ENCODE data around the gene AGBL3.

Gene AGBL3

DNA sequence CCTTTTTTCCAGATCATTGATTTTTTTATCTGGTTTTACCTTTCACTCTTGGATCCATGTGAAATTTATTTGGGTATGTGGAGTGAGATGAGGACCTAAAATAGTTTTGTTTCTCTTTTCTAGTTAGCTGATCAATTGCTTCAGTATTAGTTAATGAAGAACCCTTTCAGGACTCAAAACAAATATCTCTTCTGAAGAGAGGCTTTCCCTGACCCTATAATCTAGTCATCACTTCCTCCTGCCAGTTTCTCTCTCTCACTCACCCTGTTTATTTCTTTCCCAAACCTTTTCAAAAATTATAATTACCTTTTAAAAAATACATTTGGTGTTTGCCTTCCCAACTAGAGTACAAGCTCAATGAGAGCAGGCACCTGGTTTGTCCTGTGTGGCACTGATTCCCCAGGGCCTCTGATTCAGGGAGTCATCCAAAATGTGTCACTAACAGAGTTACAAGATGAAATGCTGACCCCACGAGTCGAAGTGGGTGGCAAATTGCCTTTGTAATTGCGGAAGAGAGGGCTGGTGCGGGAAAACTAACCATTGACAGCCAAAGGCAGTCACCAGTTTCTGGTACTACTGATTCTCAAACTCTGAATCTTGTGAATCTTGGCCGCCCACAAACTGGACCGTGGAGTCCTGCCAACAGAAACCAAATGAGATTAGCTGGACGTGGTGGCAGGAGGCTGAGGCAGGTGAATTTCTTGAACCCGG lies 163.9 kb downstream of the AGBL3 start:
- DNase-seq, result no peak

DNA sequence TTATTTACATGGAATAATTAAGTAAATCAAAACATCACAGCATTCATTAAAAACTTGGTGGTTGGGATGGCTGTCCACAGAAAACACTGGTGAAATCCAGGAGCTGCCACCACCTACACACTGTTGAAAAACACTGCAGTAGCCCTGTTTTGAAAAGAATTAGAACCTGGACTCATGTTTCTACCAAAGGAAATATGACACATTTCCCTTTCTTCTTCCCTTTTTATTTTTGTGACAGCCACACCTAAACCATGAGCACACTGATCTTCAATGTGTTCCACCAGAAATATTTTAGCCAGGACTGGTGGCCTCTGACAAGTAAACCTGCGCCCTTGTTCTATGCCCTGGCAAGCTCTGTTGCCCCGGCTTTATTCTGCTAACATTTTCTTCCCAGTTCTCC lies 164.8 kb downstream of the AGBL3 start:
- no peak for DNase-seq

DNA sequence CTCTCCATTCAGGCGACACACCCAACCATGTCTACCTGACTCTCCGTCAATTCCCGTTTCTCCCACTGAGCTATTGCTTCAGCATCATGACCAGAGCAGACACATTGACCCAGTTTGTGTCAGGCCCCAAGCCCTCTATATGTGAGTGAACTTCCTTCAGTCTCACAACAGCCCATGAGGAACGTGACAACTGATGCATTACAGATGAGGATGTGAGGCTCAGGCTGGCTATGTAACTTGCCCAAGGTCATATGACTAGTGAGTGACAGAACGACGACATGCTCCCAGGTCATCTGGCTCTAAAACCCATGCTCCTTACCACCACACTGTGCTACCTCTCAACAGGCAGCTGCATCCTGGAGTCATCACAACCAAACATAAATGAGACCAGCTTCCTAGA lies 165.2 kb downstream of the AGBL3 start:
- no peak for DNase-seq

DNA sequence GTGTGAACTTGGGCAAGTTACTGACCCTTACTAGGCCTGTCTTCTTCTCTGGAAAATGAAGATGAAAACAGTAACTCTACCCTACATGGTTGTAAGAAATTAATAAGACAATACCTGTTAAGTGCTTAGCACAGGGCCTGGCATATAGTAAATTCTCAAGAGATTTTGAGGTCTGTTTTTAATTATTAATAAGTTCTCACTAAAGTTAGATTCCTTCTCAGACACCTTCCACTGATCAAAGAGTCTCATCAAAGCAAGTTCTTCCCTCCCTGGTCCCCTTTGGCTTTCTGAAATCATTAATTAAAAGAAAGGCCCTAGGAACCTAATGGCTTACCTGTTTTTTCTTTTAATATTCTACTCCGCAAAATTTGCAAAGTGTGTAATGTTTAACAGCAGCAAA lies 166.1 kb downstream of the AGBL3 start:
- no peak for DNase-seq

DNA sequence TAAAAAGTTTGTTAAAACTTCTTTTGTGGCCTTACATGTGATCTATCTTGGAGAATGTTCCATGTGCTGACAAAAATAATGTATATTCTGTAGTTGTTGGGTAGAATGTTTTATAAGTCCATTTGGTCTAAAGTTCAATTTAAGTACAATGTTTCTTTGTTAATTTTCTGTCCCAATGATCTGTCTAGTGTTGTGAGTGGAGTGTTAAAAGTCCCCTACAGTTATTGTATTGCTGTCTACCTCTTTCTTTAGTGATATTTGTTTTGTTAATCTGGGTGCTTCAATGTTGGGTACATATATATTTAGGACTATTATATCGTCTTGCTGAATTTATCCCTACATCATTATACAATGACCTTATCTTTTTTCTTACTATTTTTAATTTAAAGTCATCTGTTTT lies 168.4 kb downstream of the AGBL3 start:
- DNase-seq, result no peak

DNA sequence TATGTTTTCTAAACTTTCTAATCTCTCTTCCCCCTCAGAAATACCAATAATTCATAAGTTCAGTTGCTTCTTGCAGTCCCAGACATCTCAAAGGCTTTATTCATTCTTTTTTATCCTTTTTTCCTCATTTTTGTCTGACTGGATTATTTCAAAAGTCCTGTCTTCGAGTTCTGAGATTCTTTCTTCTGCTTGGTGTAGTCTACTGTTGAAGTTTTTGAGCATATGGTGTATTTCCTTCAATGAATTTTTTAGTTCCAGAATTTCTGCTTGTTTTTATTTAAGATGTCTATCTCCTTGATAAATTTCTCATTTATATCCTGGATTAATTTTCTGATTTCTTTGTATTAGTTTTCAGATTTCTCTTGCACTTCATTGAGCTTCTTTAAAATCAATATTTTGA lies 170.0 kb downstream of the AGBL3 start:
- no peak for DNase-seq

DNA sequence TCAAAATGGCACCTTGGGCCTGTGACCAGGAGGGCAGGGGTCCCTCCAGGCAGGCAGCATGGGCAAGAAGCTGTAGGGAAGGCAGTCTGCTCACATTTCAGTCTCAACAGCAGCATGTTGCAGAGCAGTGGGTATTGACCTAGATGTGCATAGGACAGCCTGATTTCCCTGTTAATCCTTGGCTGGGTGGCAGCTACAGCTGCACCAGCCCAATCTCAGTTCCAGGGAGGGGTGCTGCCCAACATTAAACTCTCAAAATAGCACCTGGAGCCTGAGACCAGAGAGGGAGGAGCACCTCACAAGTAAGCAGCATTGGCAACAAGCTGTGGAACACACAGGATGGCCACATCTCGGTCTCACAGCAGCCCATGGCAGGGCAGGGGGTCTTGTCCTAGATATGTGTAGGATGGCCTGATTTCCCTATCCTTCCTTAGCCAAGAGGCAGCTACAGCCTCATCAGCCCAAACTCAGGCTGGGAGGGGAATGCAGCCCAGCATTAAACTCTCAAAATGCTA lies 171.9 kb downstream of the AGBL3 start:
- no peak for DNase-seq

DNA sequence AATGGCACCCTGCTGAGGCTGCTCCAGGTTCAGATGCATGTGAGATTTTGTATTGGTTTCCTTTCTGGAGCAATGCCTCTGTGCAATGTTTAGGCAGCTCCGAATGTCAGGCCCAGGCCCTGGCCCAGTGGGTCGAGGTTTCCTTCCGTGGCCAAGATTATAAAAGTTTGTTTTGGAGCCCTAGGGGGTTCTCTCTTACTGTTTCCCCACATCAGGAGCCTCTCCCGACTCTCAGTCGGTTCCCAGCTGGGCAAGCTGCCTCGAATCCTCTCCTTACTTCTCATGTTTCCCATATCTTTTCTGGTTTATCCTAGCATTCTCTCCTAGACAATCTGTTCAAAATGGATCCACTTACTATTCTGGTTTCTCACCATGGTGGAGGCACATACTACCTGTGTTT lies 172.6 kb downstream of the AGBL3 start:
- DNase-seq, result no peak

DNA sequence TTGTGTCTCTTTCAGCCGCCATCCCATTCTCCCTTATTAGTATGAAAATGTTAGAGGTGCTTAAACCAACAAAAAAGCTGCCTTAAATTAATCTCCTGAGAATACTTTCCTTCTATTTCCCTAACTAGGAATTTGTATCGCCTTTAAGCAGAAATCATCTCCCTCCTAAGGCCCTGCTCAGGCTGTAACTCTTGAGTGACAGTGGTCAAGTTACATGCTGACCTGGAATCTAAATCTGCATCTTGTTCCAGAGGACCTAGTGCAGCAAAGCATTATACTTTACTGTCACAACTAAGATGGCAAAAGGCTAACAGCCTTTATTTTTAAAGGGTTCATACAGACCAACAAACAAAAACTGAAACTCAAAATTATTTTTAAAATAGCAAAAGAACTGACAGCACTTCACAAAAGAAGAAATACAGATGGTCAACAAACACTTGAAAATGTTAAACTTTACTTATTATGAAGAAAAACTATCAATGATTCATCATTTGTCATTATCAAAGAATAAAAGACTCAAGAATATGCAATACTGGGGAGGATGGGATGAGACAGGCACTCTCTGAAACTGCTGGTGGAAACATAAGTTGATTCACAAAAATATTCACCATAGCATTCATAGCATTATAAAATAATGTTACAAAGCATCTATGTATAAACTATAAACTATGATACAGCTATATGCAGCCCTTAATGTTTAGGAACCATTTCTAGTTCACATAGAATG lies 173.2 kb downstream of the AGBL3 start:
- DNase-seq, result no peak

DNA sequence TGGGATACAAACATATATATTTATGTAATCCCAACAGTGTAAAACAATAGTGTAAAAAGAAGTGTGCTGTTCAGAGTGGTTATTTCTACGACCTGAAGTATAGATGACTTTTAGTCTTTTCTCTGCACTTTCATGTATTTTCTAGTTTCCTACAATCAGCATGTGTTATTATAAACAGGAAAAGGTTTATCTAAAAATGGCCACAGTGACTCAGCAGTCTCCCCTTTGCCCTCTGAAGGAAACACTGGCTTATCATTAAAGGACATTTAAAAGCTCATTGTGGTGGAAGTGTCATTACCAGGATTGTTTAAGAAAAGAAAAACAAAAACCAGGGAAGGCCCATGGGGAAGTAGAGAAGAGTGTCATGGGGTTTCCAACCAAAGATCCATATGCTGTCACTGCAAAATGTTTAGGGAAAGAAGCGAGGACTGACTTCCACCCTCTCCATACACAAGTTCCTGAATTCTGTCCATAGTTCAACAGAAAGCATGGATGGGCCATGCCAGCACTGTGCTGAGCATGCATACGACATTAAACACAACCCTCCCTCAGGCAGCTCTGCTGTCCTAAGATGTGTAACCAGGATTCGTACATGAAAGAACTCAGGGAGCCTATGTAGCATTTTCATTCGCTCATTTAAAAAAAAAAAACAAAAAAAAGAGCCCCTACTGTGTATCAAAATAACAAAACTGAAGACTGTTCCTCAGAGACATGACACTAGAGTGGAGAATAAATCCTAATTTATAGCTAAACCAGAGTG lies 174.0 kb downstream of the AGBL3 start:
- no peak for DNase-seq

DNA sequence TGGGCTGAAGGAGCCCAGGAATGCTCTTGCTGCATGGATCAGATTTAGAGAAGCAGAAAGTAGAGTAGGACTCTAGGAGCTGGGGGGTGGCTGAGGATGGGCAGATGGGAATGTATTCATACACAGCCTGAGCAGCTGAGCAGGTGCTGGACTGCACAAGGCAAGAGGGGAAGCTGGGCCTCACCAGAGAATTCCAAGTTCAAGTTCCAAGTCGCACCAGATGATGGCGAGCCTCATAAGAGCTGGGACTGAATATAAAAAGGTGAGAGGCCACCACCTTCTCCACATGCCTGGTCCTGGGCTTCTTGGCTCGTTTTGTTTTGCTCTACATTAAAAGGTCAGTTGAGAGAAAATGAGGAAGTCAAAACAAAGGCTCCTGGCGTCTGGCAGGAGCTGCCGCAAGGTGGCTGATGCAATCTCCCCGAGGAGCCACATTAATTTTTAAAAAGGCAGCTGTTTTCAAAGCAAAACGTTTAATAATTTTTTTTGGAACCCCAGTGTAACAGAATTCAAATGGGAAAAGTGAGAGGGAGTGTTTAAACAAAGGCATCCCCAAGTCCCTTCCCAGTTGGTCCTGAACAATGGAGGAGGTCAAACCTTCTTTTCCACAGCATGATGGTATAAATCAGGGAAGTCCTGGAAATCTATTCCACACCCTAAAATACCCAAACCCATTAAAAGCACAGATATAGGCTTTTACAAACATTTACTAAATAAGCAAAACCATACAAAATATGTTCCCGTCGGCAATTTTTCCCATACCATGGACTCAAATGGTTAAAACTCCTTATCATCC lies 174.7 kb downstream of the AGBL3 start:
- DNase-seq, result no peak

DNA sequence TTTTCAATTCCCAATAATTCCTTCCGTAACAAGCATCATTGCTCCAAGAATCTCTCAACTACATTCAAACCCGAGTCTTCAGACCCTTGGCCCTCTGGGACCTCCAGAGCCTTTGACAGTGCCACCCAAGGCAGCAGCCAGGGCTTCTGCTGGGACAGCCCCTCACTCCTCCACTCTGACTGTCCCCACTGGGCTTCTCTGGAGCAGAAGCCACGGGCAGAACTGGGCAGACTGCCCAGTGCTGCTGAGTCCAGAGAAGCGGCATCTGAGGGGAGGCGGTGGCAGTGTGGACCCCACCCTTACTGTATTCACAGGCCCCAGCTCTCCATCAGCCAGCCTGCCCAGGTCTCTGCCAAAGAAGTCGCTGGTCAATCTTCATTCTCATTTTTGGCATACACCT lies 175.4 kb downstream of the AGBL3 start:
- DNase-seq, result no peak

DNA sequence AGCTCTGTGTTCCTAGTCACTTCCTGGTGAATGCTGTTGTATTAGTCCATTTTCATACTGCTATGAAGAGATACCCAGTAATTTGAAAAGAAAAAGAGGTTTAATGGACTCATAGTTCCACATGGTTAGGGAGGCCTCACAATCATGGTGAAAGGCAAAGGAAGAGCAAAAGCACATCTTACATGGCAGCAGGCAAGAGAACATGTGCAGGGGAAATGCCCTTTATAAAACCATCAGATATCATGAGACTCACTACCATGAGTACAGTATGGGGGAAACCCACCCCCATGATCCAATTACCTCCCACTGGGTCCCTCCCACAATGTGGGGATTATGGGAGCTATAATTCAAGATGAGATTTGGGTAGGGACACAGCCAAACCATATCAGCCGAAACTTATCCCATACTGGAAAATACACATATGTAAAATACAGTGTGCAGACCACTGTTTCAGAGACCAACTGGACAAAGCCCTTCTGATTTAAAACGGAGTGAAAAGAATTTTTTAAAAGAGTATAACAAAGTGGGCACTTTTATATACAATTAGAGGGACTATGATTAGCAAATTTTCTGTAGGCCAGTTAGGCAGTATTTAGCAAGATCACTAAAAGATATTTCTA lies 176.2 kb downstream of the AGBL3 start:
- DNase-seq, result no peak

DNA sequence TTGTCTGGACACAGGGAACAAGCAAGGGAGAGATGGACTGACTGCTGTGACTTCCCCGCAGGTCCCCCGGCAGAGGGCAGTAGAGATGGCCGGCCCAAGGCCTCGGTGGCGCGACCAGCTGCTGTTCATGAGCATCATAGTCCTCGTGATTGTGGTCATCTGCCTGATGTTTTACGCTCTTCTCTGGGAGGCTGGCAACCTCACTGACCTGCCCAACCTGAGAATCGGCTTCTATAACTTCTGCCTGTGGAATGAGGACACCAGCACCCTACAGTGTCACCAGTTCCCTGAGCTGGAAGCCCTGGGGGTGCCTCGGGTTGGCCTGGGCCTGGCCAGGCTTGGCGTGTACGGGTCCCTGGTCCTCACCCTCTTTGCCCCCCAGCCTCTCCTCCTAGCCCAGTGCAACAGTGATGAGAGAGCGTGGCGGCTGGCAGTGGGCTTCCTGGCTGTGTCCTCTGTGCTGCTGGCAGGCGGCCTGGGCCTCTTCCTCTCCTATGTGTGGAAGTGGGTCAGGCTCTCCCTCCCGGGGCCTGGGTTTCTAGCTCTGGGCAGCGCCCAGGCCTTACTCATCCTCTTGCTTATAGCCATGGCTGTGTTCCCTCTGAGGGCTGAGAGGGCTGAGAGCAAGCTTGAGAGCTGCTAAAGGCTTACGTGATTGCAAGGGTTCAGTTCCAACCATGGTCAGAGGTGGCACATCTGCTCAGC lies 178.2 kb downstream of the AGBL3 start:
- no peak for DNase-seq

DNA sequence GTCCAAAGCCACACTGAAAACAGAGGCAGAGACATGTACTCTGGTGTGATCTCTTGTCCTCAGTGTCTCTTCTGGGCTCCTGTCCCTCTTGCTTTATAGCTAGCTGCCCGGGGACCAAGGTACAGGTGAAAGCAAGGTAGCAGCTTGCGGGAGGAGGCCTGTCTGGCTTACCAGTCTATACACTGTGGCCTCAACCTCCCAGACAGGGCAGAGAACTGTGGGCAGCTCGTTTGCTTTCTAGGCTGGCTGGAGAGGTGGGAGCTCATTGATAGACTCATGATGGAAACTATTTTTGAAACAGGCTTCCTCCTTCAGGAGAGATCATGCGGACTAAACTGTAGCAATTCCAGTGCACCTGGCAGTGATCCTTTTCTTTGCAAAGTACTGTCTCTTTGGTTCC lies 179.6 kb downstream of the AGBL3 start:
- DNase-seq, result no peak

DNA sequence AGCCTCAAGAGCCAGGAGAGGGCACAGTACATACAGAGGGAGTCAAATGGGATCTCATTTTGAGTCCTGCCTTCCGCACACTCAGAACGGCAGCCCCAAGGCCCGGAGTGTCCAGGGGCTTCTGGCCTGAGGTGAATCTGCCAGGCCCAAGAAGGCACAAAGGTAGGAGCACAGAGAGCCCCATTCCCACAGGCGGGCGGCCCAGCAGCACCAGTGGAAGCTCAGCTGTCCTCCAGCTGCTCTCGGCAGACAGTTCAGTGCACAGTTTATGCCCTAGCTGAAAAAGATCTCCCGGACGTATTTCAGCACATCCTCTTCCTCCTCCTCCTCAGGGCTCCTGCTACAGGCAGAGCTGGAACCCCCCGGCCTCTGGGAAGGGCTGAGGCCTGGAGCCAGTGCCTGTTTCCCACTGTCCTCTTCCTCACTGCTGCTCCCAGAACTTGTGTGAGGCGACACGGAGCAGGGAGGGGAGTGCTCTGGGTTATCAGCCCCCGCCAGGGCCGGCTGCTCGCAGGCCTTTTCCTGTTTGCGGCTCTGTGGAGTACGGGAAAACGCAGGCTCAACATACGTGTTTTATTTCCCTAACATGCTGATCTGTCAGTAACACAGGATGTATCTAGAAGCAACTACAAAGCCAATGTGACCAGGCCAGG lies 180.2 kb downstream of the AGBL3 start:
- DNase-seq, result no peak

DNA sequence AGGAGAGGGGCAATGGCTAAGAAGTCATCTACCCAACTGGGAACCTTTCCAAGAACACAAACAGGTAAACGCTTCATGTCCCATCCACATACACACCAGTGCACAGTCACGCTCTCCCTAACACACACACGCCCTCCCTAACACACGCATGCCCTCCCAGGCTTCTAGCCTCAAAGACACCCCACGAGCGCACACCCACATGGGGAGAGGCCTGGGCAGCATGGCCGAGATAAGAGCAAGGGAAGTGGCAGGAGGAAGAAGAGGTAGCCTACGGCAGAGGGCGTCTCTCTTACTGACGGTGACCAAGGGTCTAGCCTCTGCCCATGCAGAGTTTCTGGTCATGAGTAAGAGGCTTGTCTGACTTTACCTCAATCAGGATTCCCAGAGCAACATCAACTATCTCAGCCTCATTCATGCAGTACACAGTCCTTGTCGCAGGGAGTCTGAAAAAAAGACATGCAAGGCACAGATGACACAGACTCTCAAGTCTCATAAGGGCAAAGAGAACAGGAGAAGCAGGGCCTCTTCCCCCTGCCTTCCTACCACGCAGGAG lies 181.1 kb downstream of the AGBL3 start:
- no peak for DNase-seq

DNA sequence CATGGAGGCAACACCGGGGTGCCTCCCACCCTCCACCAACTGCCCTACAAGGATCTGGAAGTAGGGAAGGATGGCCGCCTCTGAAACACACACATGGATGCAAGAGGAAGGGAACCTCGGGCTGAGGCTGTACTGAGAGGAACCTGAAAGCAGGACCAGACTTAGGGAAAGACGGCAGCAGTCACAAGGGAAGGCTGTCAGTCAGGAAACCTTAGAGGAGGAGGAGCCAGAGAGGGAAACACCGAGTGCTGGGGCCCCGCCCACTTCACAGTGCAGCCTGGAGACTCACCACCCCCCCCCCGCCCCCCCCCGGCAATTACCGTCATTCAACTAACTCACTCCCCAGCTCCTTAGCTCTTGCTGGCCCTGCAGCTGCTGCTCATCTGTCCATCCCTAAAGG lies 181.7 kb downstream of the AGBL3 start:
- DNase-seq, result no peak

DNA sequence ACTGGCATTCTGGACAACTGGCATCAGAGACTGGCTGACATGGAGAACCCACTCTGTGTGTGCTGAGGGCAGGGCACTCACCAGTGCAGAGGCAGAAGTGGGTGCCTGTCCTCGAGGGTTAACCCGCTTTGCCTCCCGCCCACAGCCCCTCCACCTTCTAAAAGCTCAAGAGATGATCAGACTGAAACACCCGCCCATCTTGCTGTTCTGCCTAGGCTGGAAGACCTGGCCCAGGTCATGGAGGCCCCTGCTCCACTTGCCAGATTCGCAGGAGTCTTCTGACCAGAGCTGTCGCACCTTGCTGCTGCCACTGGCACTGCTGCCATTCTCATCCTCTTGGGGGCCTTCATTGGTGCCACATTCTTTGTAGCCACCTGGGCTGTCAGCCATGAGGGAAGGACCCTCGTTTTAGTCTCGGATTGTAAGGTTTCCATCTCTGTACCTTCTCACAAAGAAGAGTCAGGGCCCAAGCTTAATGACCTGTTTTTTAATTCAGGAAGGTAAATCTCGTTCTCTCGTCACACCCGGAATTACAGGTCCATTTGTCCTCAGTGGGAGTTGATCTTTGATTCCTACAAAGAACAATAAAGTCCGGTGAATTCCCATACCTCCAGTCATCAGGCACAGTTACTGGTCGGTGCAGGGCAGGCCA lies 182.3 kb downstream of the AGBL3 start:
- DNase-seq, result no peak
